Peyer's patch (tissue), 4 donors: ENCODE results near the gene CD53.

ENCODE experiments used
- POLR2A ChIP-seq, 2 donors: fragments of 450-650 bp; IDR thresholded peaks; one replicate each; pipeline ENCODE4 v1.5.1; 2017; ENCODE audit warnings: antibody characterized with exemption in 2 of 2, mild to moderate bottlenecking in 2 of 2, moderate library complexity in 2 of 2
- TF ChIP-seq, protein P1 (sequence below), 6 experiments: fragments of 450-650 bp in 4 of 6; fragments of 200-600 bp in 2 of 6; sonication (generic) in 1 of 6; IDR thresholded peaks; one replicate each; pipeline ENCODE4 v1.5.1; 2017 to 2019; ENCODE audit warnings: antibody characterized with exemption in 6 of 6, mild to moderate bottlenecking in 3 of 6, moderate library complexity in 1 of 6

DNA sequence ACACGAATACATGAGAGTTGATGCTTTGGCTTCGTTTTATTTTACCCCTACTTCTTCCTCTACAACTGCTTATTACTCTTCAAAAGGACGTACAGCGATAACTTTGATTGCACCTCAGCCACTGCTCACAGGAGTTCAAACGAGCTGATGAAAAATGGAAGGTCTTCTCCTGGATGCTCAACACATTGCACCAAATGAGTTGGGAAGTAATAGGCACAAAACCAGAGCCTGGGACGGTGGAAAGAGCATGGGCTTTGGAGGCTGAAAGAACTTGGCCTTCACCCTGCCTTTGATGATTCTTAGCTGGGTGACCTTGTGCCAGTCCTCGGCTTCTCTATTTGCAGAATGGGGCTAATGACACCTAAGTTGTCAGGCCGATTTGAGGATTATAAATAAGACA is 4.8 kb downstream of the CD53 start:
- TF ChIP-seq POLR2A (IDR thresholded peaks at IDR 0.05), result no peak
- TF ChIP-seq, protein P1, sequence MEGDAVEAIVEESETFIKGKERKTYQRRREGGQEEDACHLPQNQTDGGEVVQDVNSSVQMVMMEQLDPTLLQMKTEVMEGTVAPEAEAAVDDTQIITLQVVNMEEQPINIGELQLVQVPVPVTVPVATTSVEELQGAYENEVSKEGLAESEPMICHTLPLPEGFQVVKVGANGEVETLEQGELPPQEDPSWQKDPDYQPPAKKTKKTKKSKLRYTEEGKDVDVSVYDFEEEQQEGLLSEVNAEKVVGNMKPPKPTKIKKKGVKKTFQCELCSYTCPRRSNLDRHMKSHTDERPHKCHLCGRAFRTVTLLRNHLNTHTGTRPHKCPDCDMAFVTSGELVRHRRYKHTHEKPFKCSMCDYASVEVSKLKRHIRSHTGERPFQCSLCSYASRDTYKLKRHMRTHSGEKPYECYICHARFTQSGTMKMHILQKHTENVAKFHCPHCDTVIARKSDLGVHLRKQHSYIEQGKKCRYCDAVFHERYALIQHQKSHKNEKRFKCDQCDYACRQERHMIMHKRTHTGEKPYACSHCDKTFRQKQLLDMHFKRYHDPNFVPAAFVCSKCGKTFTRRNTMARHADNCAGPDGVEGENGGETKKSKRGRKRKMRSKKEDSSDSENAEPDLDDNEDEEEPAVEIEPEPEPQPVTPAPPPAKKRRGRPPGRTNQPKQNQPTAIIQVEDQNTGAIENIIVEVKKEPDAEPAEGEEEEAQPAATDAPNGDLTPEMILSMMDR (IDR thresholded peaks at IDR 0.05), result no peak
